OCI-LY1 (cell line): Measurements from ENCODE around the gene KCNN2.

Experiments
- H2AFZ ChIP-seq: fragments of 200-600 bp; sonication (generic), shearing (Covaris generic); 2 replicates; pipeline ENCODE4 v1.6.0; 2014; ENCODE audit warnings: antibody characterized with exemption, mild to moderate bottlenecking, low read length
- H3F3A ChIP-seq: fragments of 200-600 bp; sonication (generic), shearing (Covaris generic); 2 replicates; pipeline ENCODE4 v1.6.0; 2014; ENCODE audit warnings: mild to moderate bottlenecking, antibody characterized with exemption, low read length, moderate library complexity; ENCODE audit not compliant: insufficient read depth
- H3K27ac ChIP-seq: fragments of 200-600 bp; sonication (generic); 2 replicates; pipeline ENCODE4 v1.5.1; 2014; ENCODE audit warnings: low read length, mixed run types, mild to moderate bottlenecking, low read depth; ENCODE audit not compliant: poor library complexity, severe bottlenecking
- H3K27me3 ChIP-seq: fragments of 200-600 bp; sonication (generic); 2 replicates; pipeline ENCODE4 v1.6.0; 2014; ENCODE audit warnings: antibody characterized with exemption, mild to moderate bottlenecking, low read length, moderate library complexity; ENCODE audit not compliant: insufficient read depth
- H3K36me3 ChIP-seq: fragments of 200-600 bp; sonication (generic); 2 replicates; pipeline ENCODE4 v1.6.1; 2014; ENCODE audit warnings: mild to moderate bottlenecking, antibody characterized with exemption, low read length, moderate library complexity, mixed read lengths; ENCODE audit not compliant: insufficient read depth
- H3K4me1 ChIP-seq: fragments of 200-600 bp; sonication (generic); 2 replicates; pipeline ENCODE4 v1.5.1; 2014; ENCODE audit warnings: mild to moderate bottlenecking, low read length, moderate library complexity; ENCODE audit not compliant: insufficient read depth, severe bottlenecking
- H3K4me2 ChIP-seq: fragments of 200-600 bp; sonication (generic), shearing (Covaris generic); 2 replicates; pipeline ENCODE4 v1.6.1; 2014; ENCODE audit warnings: low read length
- H3K4me3 ChIP-seq: fragments of 200-600 bp; sonication (generic); 2 replicates; pipeline ENCODE4 v1.5.1; 2014; ENCODE audit warnings: low read length, low read depth, mild to moderate bottlenecking, mixed read lengths; ENCODE audit not compliant: poor library complexity, severe bottlenecking
- H3K79me2 ChIP-seq: fragments of 200-600 bp; shearing (Covaris generic); 2 replicates; pipeline ENCODE4 v1.6.1; 2016; ENCODE audit warnings: mixed run types, low read length, mixed read lengths; ENCODE audit not compliant: insufficient read depth
- H3K9ac ChIP-seq: fragments of 200-600 bp; sonication (generic), shearing (Covaris generic); 2 replicates; pipeline ENCODE4 v1.6.1; 2014; ENCODE audit warnings: mild to moderate bottlenecking, low read length, mixed read lengths
- H3K9me2 ChIP-seq: fragments of 200-600 bp; sonication (generic), shearing (Covaris generic); 2 replicates; pipeline ENCODE4 v1.6.1; 2014; ENCODE audit warnings: low read depth, mild to moderate bottlenecking, low read length, mixed read lengths
- H3K9me3 ChIP-seq: fragments of 200-600 bp; shearing (Covaris generic); 2 replicates; pipeline ENCODE4 v1.6.1; 2014; ENCODE audit warnings: low read length, mixed read lengths
- H4K20me1 ChIP-seq: fragments of 200-600 bp; sonication (generic), shearing (Covaris generic); 2 replicates; pipeline ENCODE4 v1.6.0; 2016; ENCODE audit warnings: mild to moderate bottlenecking, low read length; ENCODE audit not compliant: insufficient read depth
- CTCF ChIP-seq: fragments of 200-600 bp; sonication (generic), shearing (Covaris generic); IDR thresholded peaks from 2 replicates; pipeline ENCODE4 v1.5.1; 2017; ENCODE audit warnings: mild to moderate bottlenecking, antibody characterized with exemption, low read length, moderate library complexity, mixed read lengths
- EZH2 ChIP-seq: fragments of 200-600 bp; sonication (generic), shearing (Covaris generic); IDR thresholded peaks from 2 replicates; pipeline ENCODE4 v1.8.0; 2017; ENCODE audit warnings: borderline replicate concordance, mixed run types, mild to moderate bottlenecking, antibody characterized with exemption, low read length, moderate library complexity, mixed read lengths

KCNN2 gene

GRCh38 chr5:114377946-114378345, 16.1 kb downstream of the KCNN2 start:
- H3K4me2 ChIP-seq, result no peak overlapping the region

GRCh38 chr5:114380721-114381120, 18.9 kb downstream of the KCNN2 start:
- no peaks in the 10 kb centered on the region for H3K79me2 ChIP-seq
- H3K4me3 ChIP-seq, result no peak overlapping the region
- no peak overlapping the region for H3K27ac ChIP-seq
- H3K9me2 ChIP-seq, result no peaks in the 10 kb centered on the region
- no peaks in the 10 kb centered on the region for H3K27me3 ChIP-seq
- no peak overlapping the region for H3K4me2 ChIP-seq
- no peaks in the 10 kb centered on the region for H4K20me1 ChIP-seq
- H3K4me1 ChIP-seq, result no peaks in the 10 kb centered on the region
- H3K36me3 ChIP-seq, result no peaks in the 10 kb centered on the region
- H3K9ac ChIP-seq, result no peak overlapping the region
- TF ChIP-seq CTCF (no peak), EZH2 (no peak)
- no peaks in the 10 kb centered on the region for H3K9me3 ChIP-seq
- H3F3A ChIP-seq, result no peaks in the 10 kb centered on the region
- H2AFZ ChIP-seq, result no peak overlapping the region

More at GRCh38 chr5:114377946-114378345, 16.1 kb downstream of the KCNN2 start:
- Histone ChIP-seq H3K4me3 (no peak overlapping the region), H4K20me1 (no peaks in the 10 kb centered on the region), H3K27ac (no peak overlapping the region), H3K27me3 (no peaks in the 10 kb centered on the region), H3K9me2 (no peaks in the 10 kb centered on the region), H2AFZ (no peak overlapping the region), H3K9me3 (no peaks in the 10 kb centered on the region), H3K79me2 (no peaks in the 10 kb centered on the region), H3K4me1 (no peaks in the 10 kb centered on the region), H3F3A (no peaks in the 10 kb centered on the region), H3K36me3 (no peaks in the 10 kb centered on the region), H3K9ac (no peak overlapping the region)
- TF ChIP-seq EZH2 (no peak), CTCF (no peak)

- no peaks in the 10 kb centered on the region for H3K79me2 ChIP-seq
- TF ChIP-seq CTCF, result no peak
- TF ChIP-seq EZH2, result no peak
- H3K36me3 ChIP-seq, result no peaks in the 10 kb centered on the region
- H2AFZ ChIP-seq, result no peak overlapping the region
- H3K27ac ChIP-seq, result no peak overlapping the region
- H3K4me3 ChIP-seq, result no peak overlapping the region
- no peaks in the 10 kb centered on the region for H3K9me3 ChIP-seq
- no peaks in the 10 kb centered on the region for H3F3A ChIP-seq
- H3K27me3 ChIP-seq, result no peaks in the 10 kb centered on the region
- no peaks in the 10 kb centered on the region for H3K9me2 ChIP-seq
- H3K9ac ChIP-seq, result no peak overlapping the region
- no peaks in the 10 kb centered on the region for H3K4me1 ChIP-seq
- no peak overlapping the region for H3K4me2 ChIP-seq
- no peaks in the 10 kb centered on the region for H4K20me1 ChIP-seq
These were observed 25.6 kb downstream of the KCNN2 start for GRCh38 chr5:114387433-114387832.
